Measurements from ENCODE around the gene ACACA.
"Not testable (repeated sequence)": the region's sequence is repeated elsewhere in the genome, so short reads cannot be mapped to it uniquely, and the experiment has no call there.

ACACA gene

GRCh38 chr17:37406635-37407461 is at the start of gene ACACA, which contains the start of gene TADA2A:
TSS of gene ACACA (minus strand) at chr17:37406836. CDS start at chr17:37406299, 537 bp downstream.
TSS of gene TADA2A (plus strand) at chr17:37406886. CDS start at chr17:37411366, 4,480 bp downstream.
- ATAC-seq: peak; percentile 93

GRCh38 chr17:37450112-37450511 is 43.5 kb upstream of the ACACA start:
- no peak for ATAC-seq

- ATAC-seq: peak; percentile 88 to 93
Observed at GRCh38 chr17:37447641-37448040, 41.0 kb upstream of the ACACA start.

GRCh38 chr17:37446027-37446426 is 39.4 kb upstream of the ACACA start:
- ATAC-seq: no peak

GRCh38 chr17:37441369-37442014 is 34.9 kb upstream of the ACACA start:
- not testable (repeated sequence) for ATAC-seq

GRCh38 chr17:37440424-37440823 is 33.8 kb upstream of the ACACA start:
- ATAC-seq: no peak

GRCh38 chr17:37438141-37438540 is 31.5 kb upstream of the ACACA start:
- no peak for ATAC-seq

- ATAC-seq: no peak
Observed at GRCh38 chr17:37432671-37433070, 26.0 kb upstream of the ACACA start.

- peak; percentile 87 to 89 for ATAC-seq
Observed at GRCh38 chr17:37430051-37430627, 23.5 kb upstream of the ACACA start.

- ATAC-seq: peak in 1 of 2 donors; percentile 18
Observed at GRCh38 chr17:37429453-37429852, 22.8 kb upstream of the ACACA start.

- no peak for ATAC-seq
Observed at GRCh38 chr17:37429039-37429438, 22.4 kb upstream of the ACACA start.

- no peak for ATAC-seq
Observed at GRCh38 chr17:37425268-37425667, 18.6 kb upstream of the ACACA start.

GRCh38 chr17:37422971-37423625 is 16.5 kb upstream of the ACACA start:
- ATAC-seq: no peak

- peak in 1 of 2 donors; percentile 82 for ATAC-seq
Observed at GRCh38 chr17:37417852-37418251, 11.2 kb upstream of the ACACA start.

GRCh38 chr17:37413875-37414519 is 7.4 kb upstream of the ACACA start:
- no peak for ATAC-seq

GRCh38 chr17:37410357-37410756 is 3.7 kb upstream of the ACACA start:
- ATAC-seq: no peak

GRCh38 chr17:37408145-37408479 is 1.5 kb upstream of the ACACA start:
- ATAC-seq: not testable (repeated sequence)

GRCh38 chr17:37405955-37406634 is 541 bp downstream of the ACACA start:
- peak in 1 of 2 donors; percentile 2 for ATAC-seq

GRCh38 chr17:37405522-37405921 is 1.1 kb downstream of the ACACA start:
- ATAC-seq: not testable (repeated sequence)

GRCh38 chr17:37400505-37400904 is 6.1 kb downstream of the ACACA start:
- ATAC-seq: no peak

- no peak for ATAC-seq
Observed at GRCh38 chr17:37399265-37399803, 7.3 kb downstream of the ACACA start.

GRCh38 chr17:37393352-37393751 is 13.3 kb downstream of the ACACA start:
- no peak for ATAC-seq

All from activated CD4-positive, CD25-positive, alpha-beta regulatory T cell treated with anti-CD3 and anti-CD28 coated beads, Interleukin-2, amount 50 U/mL, for 24 hours (primary cell).